Astrocyte of the spinal cord (primary cell): ENCODE data around the gene ORAI2.

Experiments
- DNase-seq: peaks from one replicate; pipeline ENCODE4 v3.0.0; 2011; ENCODE audit warnings: low read depth, low spot score
- H3K4me3 ChIP-seq: 2 replicates; pipeline ENCODE4 v1.5.1; 2011; ENCODE audit warnings: low read depth, mild to moderate bottlenecking, low read length, moderate library complexity
- CTCF ChIP-seq: IDR thresholded peaks from 2 replicates; pipeline ENCODE4 v1.5.1; 2012; ENCODE audit warnings: low read depth, mild to moderate bottlenecking, low read length, inconsistent platforms
- in situ Hi-C: cut with HindIII; loops from 2 replicates; pipeline ENCODE4 v1.10.0; 2017; ENCODE audit warnings: low sequenced_read_pairs

The ORAI2 gene

GRCh38 chr7:102466097-102466496, 32.7 kb downstream of the ORAI2 start:
- TF ChIP-seq CTCF: no peak
- H3K4me3 ChIP-seq: peak overlapping the region; percentile 99
- in situ Hi-C loops: no loop called here
- DNase-seq: no peak

DNA sequence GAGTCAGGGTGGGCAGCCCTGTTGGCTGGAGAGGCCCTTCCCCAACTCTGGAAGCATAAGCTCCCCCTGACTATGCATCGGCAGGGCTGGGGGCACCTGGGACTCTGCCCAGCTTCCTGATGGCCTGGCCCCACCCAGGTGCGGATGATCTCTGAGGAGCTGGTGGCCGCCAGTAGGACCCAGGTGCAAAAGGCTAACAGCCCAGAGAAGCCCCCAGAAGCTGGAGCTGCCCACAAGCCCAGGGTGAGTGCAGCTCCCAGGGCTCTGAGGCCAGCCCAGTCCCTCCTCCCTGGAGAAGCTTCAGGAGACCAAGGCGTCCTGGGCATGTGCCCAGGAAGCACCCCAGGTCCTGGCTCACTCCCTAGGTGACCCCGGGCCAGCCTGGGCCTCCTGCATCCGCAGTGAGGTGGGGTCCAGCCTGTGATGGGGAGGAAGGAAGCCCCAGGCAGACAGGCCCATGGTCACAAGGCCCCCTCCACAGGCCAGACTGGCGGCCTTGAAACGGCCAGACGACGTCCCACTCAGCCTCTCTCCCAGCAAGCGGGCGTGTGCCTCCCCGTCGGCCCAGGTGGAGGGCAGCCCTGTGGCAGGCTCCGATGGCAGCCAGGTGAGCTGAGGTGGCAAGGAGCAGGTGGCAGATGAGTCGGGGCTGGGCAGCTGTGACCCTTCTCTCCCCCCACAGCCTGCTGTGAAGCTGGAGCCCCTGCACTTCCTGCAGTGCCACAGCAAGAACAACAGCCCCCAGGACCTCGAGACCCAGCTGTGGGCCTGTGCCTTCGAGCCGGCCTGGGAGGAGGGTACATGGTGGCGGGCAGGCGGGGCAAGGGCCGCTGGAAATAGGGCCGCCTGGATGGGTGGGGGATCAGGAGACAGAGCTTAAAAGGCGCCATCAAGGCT, 34.5 kb downstream of the ORAI2 start:
- H3K4me3 ChIP-seq: no peak overlapping the region
- TF ChIP-seq CTCF: no peak
- DNase-seq: no peak
- in situ Hi-C loops: no loop called here

DNA sequence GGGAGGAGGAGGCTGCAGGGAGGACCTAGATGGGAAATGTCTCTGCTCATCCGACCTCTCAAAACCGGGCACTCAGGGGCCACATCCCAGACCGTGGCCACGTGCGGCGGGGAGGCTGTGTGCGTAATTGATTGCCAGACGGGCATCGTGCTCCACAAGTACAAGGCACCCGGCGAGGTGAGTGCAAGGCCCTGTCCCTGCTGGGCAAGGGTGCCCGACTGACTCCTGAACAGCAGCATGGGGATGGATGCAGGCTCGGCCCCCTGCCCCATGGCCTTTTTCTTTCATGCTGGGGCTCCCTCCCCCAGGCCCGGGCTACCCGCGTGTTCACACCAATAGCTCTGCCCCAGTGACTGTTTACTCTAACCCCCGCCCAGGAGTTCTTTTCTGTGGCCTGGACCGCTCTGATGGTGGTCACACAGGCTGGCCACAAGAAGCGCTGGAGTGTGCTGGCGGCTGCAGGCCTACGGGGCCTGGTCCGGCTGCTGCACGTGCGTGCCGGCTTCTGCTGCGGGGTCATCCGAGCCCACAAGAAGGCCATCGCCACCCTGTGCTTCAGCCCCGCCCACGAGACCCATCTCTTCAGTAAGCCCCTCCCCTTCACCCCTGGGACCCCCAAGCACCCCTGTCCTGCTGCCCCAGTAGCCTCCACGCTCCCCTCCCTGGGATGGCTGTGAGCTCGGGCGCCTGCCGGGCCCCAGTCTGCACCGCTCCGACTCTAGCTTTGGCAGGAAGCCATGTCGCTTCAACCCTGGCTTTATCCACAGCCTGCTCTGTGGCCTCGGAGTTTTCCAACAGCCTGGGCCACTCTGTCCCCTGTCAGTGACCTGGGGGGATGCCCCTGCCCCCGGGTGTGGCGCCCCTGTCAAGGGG, 35.3 kb downstream of the ORAI2 start:
- no peak for DNase-seq
- in situ Hi-C loops: no loop called here
- no peak overlapping the region for H3K4me3 ChIP-seq
- no peak for TF ChIP-seq CTCF

- TF ChIP-seq CTCF: no peak
- no peak for DNase-seq
- H3K4me3 ChIP-seq: no peak overlapping the region
- in situ Hi-C loops: no loop called here
Measured at GRCh38 chr7:102469351-102469971, 36.1 kb downstream of the ORAI2 start.

- in situ Hi-C loops: no loop called here
- no peak overlapping the region for H3K4me3 ChIP-seq
- TF ChIP-seq CTCF: no peak
- no peak for DNase-seq
Measured at GRCh38 chr7:102469972-102470825, 36.8 kb downstream of the ORAI2 start.

- no peak overlapping the region for H3K4me3 ChIP-seq
- in situ Hi-C loops: no loop called here
- DNase-seq: no peak
- TF ChIP-seq CTCF: no peak
Measured at GRCh38 chr7:102471791-102472125, 38.4 kb downstream of the ORAI2 start.
